Activated T-cell treated with anti-CD3 and anti-CD28 coated beads, Interleukin-2, amount 50 U/mL, for 1 hour (primary cell): ENCODE results near the gene NAPEPLD.
"Not testable (repeated sequence)": the region's sequence is repeated elsewhere in the genome, so short reads cannot be mapped to it uniquely, and the experiment has no call there.

ENCODE experiments used
- DNase-seq: peaks from one replicate; pipeline ENCODE4 v3.0.0-alpha.2; 2020

The NAPEPLD gene

GRCh38 chr7:103106005-103106702 is 42.7 kb downstream of the NAPEPLD start:
- DNase-seq: no peak

GRCh38 chr7:103101543-103101942 is 47.4 kb downstream of the NAPEPLD start:
- DNase-seq: no peak

- no peak for DNase-seq
Measured at GRCh38 chr7:103100348-103100747, 48.6 kb downstream of the NAPEPLD start.

GRCh38 chr7:103097041-103097440 is 51.9 kb downstream of the NAPEPLD start:
- DNase-seq: no peak

- not testable (repeated sequence) for DNase-seq
Measured at GRCh38 chr7:103095558-103095957, 53.3 kb downstream of the NAPEPLD start.

GRCh38 chr7:103094102-103094501 is 54.8 kb downstream of the NAPEPLD start:
- DNase-seq: no peak

GRCh38 chr7:103093429-103093828 is 55.5 kb downstream of the NAPEPLD start:
- no peak for DNase-seq

GRCh38 chr7:103092321-103092720 is 56.6 kb downstream of the NAPEPLD start:
- DNase-seq: not testable (repeated sequence)

- no peak for DNase-seq
Measured at GRCh38 chr7:103083210-103083609, 65.7 kb downstream of the NAPEPLD start.

GRCh38 chr7:103082497-103082896 is 66.4 kb downstream of the NAPEPLD start:
- DNase-seq: no peak

GRCh38 chr7:103080923-103081322 is 68.0 kb downstream of the NAPEPLD start:
- DNase-seq: no peak

- DNase-seq: no peak
Measured at GRCh38 chr7:103079836-103080235, 69.1 kb downstream of the NAPEPLD start.

GRCh38 chr7:103078226-103078625 is 70.7 kb downstream of the NAPEPLD start:
- not testable (repeated sequence) for DNase-seq

- no peak for DNase-seq
Measured at GRCh38 chr7:103077318-103077717, 71.6 kb downstream of the NAPEPLD start.

GRCh38 chr7:103076764-103077163 is 72.1 kb downstream of the NAPEPLD start:
- DNase-seq: no peak

GRCh38 chr7:103075337-103075918 is 73.5 kb downstream of the NAPEPLD start:
- no peak for DNase-seq

- peak; percentile 97 for DNase-seq
Measured at GRCh38 chr7:103074519-103075336, 74.2 kb downstream of the NAPEPLD start, which contains the start of the genes ARMC10 and FBXL13. ARMC10 (plus strand) TSS chr7:103075140; CDS start chr7:103075273, 133 bp downstream. FBXL13 (minus strand) TSS chr7:103074796.

- no peak for DNase-seq
Measured at GRCh38 chr7:103073989-103074518, 74.8 kb downstream of the NAPEPLD start.

- no peak for DNase-seq
Measured at GRCh38 chr7:103071000-103071399, 77.9 kb downstream of the NAPEPLD start.

- no peak for DNase-seq
Measured at GRCh38 chr7:103068414-103069403, 80.2 kb downstream of the NAPEPLD start.

GRCh38 chr7:103065667-103066066 is 83.2 kb downstream of the NAPEPLD start:
- DNase-seq: peak; percentile 45

GRCh38 chr7:103063895-103064294 is 85.0 kb downstream of the NAPEPLD start:
- no peak for DNase-seq
